Fibroblast of the aortic adventitia (primary cell): ENCODE results near the gene TMEM178A. TPM values are rescaled to one million over a fixed set of nuclear protein-coding genes. Genes with fewer than 3 reads are reported as not detected.

Experiments used
- DNase-seq: peaks from one replicate; pipeline ENCODE4 v3.0.0-alpha.2; 2010; ENCODE audit warnings: low read depth
- H3K4me3 ChIP-seq: 2 replicates; pipeline ENCODE4 v1.5.1; 2011; ENCODE audit warnings: low read depth, mild to moderate bottlenecking, control low read depth, low read length, moderate library complexity
- CTCF ChIP-seq: IDR thresholded peaks from 2 replicates; pipeline ENCODE4 v1.5.1; 2011; ENCODE audit warnings: mild to moderate bottlenecking, low read length, control low read depth, inconsistent platforms; ENCODE audit not compliant: insufficient read depth
- total RNA-seq: library from RNA; depleted of rRNA; stranded (reverse); fragments of >200 nt; gene quantifications from 2 replicates; pipeline ENCODE4 v1.2.3, GENCODE V29; 2012; ENCODE audit warnings: low replicate concordance

Gene TMEM178A
- total RNA-seq, 1 donor = 0.36 TPM

GRCh38 chr2:39673018-39673417, 7.3 kb downstream of the TMEM178A start:
- TF ChIP-seq CTCF = no peak
- DNase-seq = no peak
- H3K4me3 ChIP-seq = no peak overlapping the region

- no peak overlapping the region for H3K4me3 ChIP-seq
- no peak for TF ChIP-seq CTCF
- no peak for DNase-seq
Observed at GRCh38 chr2:39676342-39676741, 10.6 kb downstream of the TMEM178A start.

- no peak for DNase-seq
- H3K4me3 ChIP-seq = no peak overlapping the region
- TF ChIP-seq CTCF = no peak
Observed at GRCh38 chr2:39678170-39678569, 12.5 kb downstream of the TMEM178A start.

- H3K4me3 ChIP-seq = no peak overlapping the region
- no peak for TF ChIP-seq CTCF
- DNase-seq = no peak
Observed at GRCh38 chr2:39679805-39680204, 14.1 kb downstream of the TMEM178A start.

- DNase-seq = no peak
- TF ChIP-seq CTCF = no peak
- H3K4me3 ChIP-seq = no peak overlapping the region
Observed at GRCh38 chr2:39682066-39682692, 16.5 kb downstream of the TMEM178A start.

- no peak overlapping the region for H3K4me3 ChIP-seq
- DNase-seq = no peak
- TF ChIP-seq CTCF = no peak
Observed at GRCh38 chr2:39683022-39683699, 17.4 kb downstream of the TMEM178A start.
